ENCODE results near the gene HOXB6.

HOXB6 gene

GRCh38 chr17:48578616-48579470, 25.9 kb downstream of the HOXB6 start:
- peak; percentile 46 for DNase-seq (ENCODE audit: low spot score)

GRCh38 chr17:48577946-48578615, 26.7 kb downstream of the HOXB6 start, which contains the start of gene HOXB4:
Gene HOXB4 (minus strand): TSS chr17:48578350. CDS start chr17:48578319, 31 bp downstream.
- peak; percentile 87 for DNase-seq (ENCODE audit: low spot score)

- peak; percentile 40 for DNase-seq (ENCODE audit: low spot score)
Measured at GRCh38 chr17:48577330-48577945, 27.3 kb downstream of the HOXB6 start.

GRCh38 chr17:48576479-48577309, 28.1 kb downstream of the HOXB6 start:
- DNase-seq (ENCODE audit: low spot score): no peak

- no peak for DNase-seq (ENCODE audit: low spot score)
Measured at GRCh38 chr17:48575673-48576478, 28.9 kb downstream of the HOXB6 start.

GRCh38 chr17:48575066-48575582, 29.7 kb downstream of the HOXB6 start:
- no peak for DNase-seq (ENCODE audit: low spot score)

GRCh38 chr17:48574505-48575065, 30.2 kb downstream of the HOXB6 start:
- no peak for DNase-seq (ENCODE audit: low spot score)

- no peak for DNase-seq (ENCODE audit: low spot score)
Measured at GRCh38 chr17:48571826-48572417, 32.9 kb downstream of the HOXB6 start.

- no peak for DNase-seq (ENCODE audit: low spot score)
Measured at GRCh38 chr17:48571024-48571818, 33.6 kb downstream of the HOXB6 start.

- DNase-seq (ENCODE audit: low spot score): no peak
Measured at GRCh38 chr17:48570325-48571023, 34.3 kb downstream of the HOXB6 start.

- DNase-seq (ENCODE audit: low spot score): no peak
Measured at GRCh38 chr17:48569674-48570324, 35.0 kb downstream of the HOXB6 start.

GRCh38 chr17:48569240-48569582, 35.6 kb downstream of the HOXB6 start:
- no peak for DNase-seq (ENCODE audit: low spot score)

GRCh38 chr17:48568499-48569239, 36.1 kb downstream of the HOXB6 start:
- no peak for DNase-seq (ENCODE audit: low spot score)

- DNase-seq (ENCODE audit: low spot score): no peak
Measured at GRCh38 chr17:48567646-48568354, 37.0 kb downstream of the HOXB6 start.

GRCh38 chr17:48567209-48567608, 37.6 kb downstream of the HOXB6 start:
- DNase-seq (ENCODE audit: low spot score): no peak

- no peak for DNase-seq (ENCODE audit: low spot score)
Measured at GRCh38 chr17:48566717-48567116, 38.1 kb downstream of the HOXB6 start.

Data from germinal center (tissue), 1 donor.